CD4-positive, alpha-beta T cell treated with Interleukin-2 at 100 ng/mL for 4 hours (primary cell): ENCODE results near the gene MRPS31.
"Not testable (repeated sequence)": the region's sequence is repeated elsewhere in the genome, so short reads cannot be mapped to it uniquely, and the experiment has no call there.

ENCODE experiments used
- DNase-seq: peaks from one replicate; pipeline ENCODE4 v3.0.0-alpha.2; 2020; ENCODE audit warnings: low spot score

The MRPS31 gene

GRCh38 chr13:40789275-40790153 lies 18.5 kb upstream of the MRPS31 start, which contains the start of gene SLC25A15:
Gene SLC25A15, plus strand, starts transcription at chr13:40789611. Its CDS starts 3,616 bp downstream, at chr13:40793227.
- DNase-seq, result peak; percentile 65

- not testable (repeated sequence) for DNase-seq
Observed at GRCh38 chr13:40788540-40789274, 17.7 kb upstream of the MRPS31 start.

- no peak for DNase-seq
Observed at GRCh38 chr13:40787062-40787461, 16.1 kb upstream of the MRPS31 start.

- DNase-seq, result no peak
Observed at GRCh38 chr13:40786568-40786996, 15.6 kb upstream of the MRPS31 start.

GRCh38 chr13:40784540-40784939 lies 13.6 kb upstream of the MRPS31 start:
- DNase-seq, result no peak

GRCh38 chr13:40782971-40783370 lies 12.0 kb upstream of the MRPS31 start:
- not testable (repeated sequence) for DNase-seq

- DNase-seq, result no peak
Observed at GRCh38 chr13:40781717-40782116, 10.7 kb upstream of the MRPS31 start.

- no peak for DNase-seq
Observed at GRCh38 chr13:40780822-40781401, 9.9 kb upstream of the MRPS31 start.

GRCh38 chr13:40779796-40780285 lies 8.9 kb upstream of the MRPS31 start:
- DNase-seq, result no peak

GRCh38 chr13:40779049-40779448 lies 8.1 kb upstream of the MRPS31 start:
- DNase-seq, result no peak

GRCh38 chr13:40777809-40778175 lies 6.8 kb upstream of the MRPS31 start:
- no peak for DNase-seq

- peak; percentile 61 for DNase-seq
Observed at GRCh38 chr13:40777166-40777808, 6.3 kb upstream of the MRPS31 start.

- DNase-seq, result peak; percentile 77
Observed at GRCh38 chr13:40776681-40777165, 5.7 kb upstream of the MRPS31 start.

- DNase-seq, result peak; percentile 25
Observed at GRCh38 chr13:40776232-40776631, 5.2 kb upstream of the MRPS31 start.

GRCh38 chr13:40774672-40775071 lies 3.7 kb upstream of the MRPS31 start:
- DNase-seq, result no peak

- DNase-seq, result no peak
Observed at GRCh38 chr13:40772765-40773473, 1.9 kb upstream of the MRPS31 start.

GRCh38 chr13:40770609-40770933 lies 419 bp downstream of the MRPS31 start:
- no peak for DNase-seq

GRCh38 chr13:40769970-40770369 lies 1.0 kb downstream of the MRPS31 start:
- DNase-seq, result no peak

GRCh38 chr13:40765602-40766001 lies 5.4 kb downstream of the MRPS31 start:
- no peak for DNase-seq

GRCh38 chr13:40764587-40765403 lies 6.2 kb downstream of the MRPS31 start:
- DNase-seq, result peak; percentile 76
